ENCODE results near the gene HOXA5.

Gene HOXA5

GRCh38 chr7:27119412-27119911 is 24.0 kb downstream of the HOXA5 start:
- H3K4me3 ChIP-seq: no peak overlapping the region
- no peak overlapping the region for H3K27ac ChIP-seq
- TF ChIP-seq, protein P1, sequence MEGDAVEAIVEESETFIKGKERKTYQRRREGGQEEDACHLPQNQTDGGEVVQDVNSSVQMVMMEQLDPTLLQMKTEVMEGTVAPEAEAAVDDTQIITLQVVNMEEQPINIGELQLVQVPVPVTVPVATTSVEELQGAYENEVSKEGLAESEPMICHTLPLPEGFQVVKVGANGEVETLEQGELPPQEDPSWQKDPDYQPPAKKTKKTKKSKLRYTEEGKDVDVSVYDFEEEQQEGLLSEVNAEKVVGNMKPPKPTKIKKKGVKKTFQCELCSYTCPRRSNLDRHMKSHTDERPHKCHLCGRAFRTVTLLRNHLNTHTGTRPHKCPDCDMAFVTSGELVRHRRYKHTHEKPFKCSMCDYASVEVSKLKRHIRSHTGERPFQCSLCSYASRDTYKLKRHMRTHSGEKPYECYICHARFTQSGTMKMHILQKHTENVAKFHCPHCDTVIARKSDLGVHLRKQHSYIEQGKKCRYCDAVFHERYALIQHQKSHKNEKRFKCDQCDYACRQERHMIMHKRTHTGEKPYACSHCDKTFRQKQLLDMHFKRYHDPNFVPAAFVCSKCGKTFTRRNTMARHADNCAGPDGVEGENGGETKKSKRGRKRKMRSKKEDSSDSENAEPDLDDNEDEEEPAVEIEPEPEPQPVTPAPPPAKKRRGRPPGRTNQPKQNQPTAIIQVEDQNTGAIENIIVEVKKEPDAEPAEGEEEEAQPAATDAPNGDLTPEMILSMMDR (IDR thresholded peaks at IDR 0.05): no peak
- DNase-seq (ENCODE audit: low spot score): no peak

DNA sequence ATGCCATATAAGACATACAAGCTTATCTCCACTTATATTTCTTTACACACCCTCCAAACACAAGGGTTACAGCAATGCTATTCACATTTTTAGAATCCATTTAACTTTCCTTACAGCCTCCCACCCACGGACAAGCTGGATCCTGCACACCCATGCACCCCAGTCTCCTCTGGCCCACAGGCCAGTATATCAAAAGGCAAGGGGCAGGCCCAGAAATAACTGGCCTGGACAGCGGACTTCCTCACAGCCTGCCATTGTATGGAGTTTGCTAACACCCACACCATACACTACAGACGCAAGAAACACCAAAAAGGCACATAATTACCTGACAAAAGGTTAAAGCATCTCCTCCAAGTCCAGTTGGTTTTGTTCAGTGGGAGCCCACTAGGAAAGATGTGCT is 24.9 kb downstream of the HOXA5 start:
- peak overlapping the region; percentile 57 for H3K4me3 ChIP-seq
- no peak for DNase-seq (ENCODE audit: low spot score)
- TF ChIP-seq, protein P1 (IDR thresholded peaks at IDR 0.05): no peak
- H3K27ac ChIP-seq: peak overlapping the region in 1 of 2 donors; percentile 46

- TF ChIP-seq, protein P1 (IDR thresholded peaks at IDR 0.05): no peak
- peak overlapping the region in 1 of 2 donors; percentile 46 for H3K27ac ChIP-seq
- DNase-seq (ENCODE audit: low spot score): peak; percentile 58
- H3K4me3 ChIP-seq: peak overlapping the region; percentile 57
These were observed 25.5 kb downstream of the HOXA5 start for GRCh38 chr7:27117887-27118491.

GRCh38 chr7:27116962-27117886 is 26.3 kb downstream of the HOXA5 start:
- Histone ChIP-seq H3K27ac (peak overlapping the region in 1 of 2 donors; percentile 46), H3K4me3 (peak overlapping the region; percentile 57)
- DNase-seq (ENCODE audit: low spot score): peak; percentile 59
- TF ChIP-seq, protein P1 (IDR thresholded peaks at IDR 0.05): no peak

GRCh38 chr7:27116031-27116961 is 27.2 kb downstream of the HOXA5 start:
- DNase-seq (ENCODE audit: low spot score): peak; percentile 53
- Histone ChIP-seq H3K4me3 (peak overlapping the region; percentile 46), H3K27ac (peak overlapping the region in 1 of 2 donors; percentile 46)
- TF ChIP-seq, protein P1 (IDR thresholded peaks at IDR 0.05): no peak

- Histone ChIP-seq H3K27ac (peak overlapping the region in 1 of 2 donors; percentile 52), H3K4me3 (peak overlapping the region; percentile 46)
- DNase-seq (ENCODE audit: low spot score): peak; percentile 52
- TF ChIP-seq, protein P1 (IDR thresholded peaks at IDR 0.05): no peak
These were observed 28.1 kb downstream of the HOXA5 start for GRCh38 chr7:27115221-27116026.
